Immature natural killer cell (primary cell): Measurements from ENCODE around the gene UFM1. TPM values are rescaled to one million over a fixed set of nuclear protein-coding genes. Genes with fewer than 3 reads are reported as not detected.

Experiments
- DNase-seq, 3 donors: peaks; one replicate each; pipeline ENCODE4 v3.0.0; 2022; ENCODE audit warnings: mixed read lengths in 1 of 3
- H3K27ac Mint-ChIP-seq, 6 donors: one replicate each; pipeline ENCODE4 v1.8.0; 2020; ENCODE audit warnings: mixed read lengths in 6 of 6, mild to moderate bottlenecking in 5 of 6, inconsistent platforms in 4 of 6, moderate library complexity in 3 of 6
- H3K27me3 Mint-ChIP-seq, 3 donors: one replicate each; pipeline ENCODE4 v1.8.0; 2020 to 2021; ENCODE audit warnings: low read depth in 3 of 3, mild to moderate bottlenecking in 3 of 3, mixed read lengths in 3 of 3, moderate library complexity in 3 of 3, inconsistent platforms in 1 of 3
- H3K36me3 Mint-ChIP-seq, 3 donors: one replicate each; pipeline ENCODE4 v1.8.0; 2020; ENCODE audit warnings: mixed read lengths in 3 of 3, inconsistent platforms in 2 of 3, mild to moderate bottlenecking in 2 of 3
- H3K4me1 Mint-ChIP-seq, 2 donors: one replicate each; pipeline ENCODE4 v1.8.0; 2020; ENCODE audit warnings: inconsistent platforms in 2 of 2, mild to moderate bottlenecking in 2 of 2, mixed read lengths in 2 of 2, moderate library complexity in 1 of 2
- H3K4me3 Mint-ChIP-seq, 5 donors: one replicate each; pipeline ENCODE4 v1.8.0; 2020; ENCODE audit warnings: mild to moderate bottlenecking in 5 of 5, mixed read lengths in 5 of 5, inconsistent platforms in 3 of 5, moderate library complexity in 3 of 5
- H3K9me3 Mint-ChIP-seq, 6 donors: one replicate each; pipeline ENCODE4 v1.8.0; 2020; ENCODE audit warnings: mild to moderate bottlenecking in 6 of 6, mixed read lengths in 6 of 6, inconsistent platforms in 4 of 6, moderate library complexity in 3 of 6
- polyA plus RNA-seq, 3 donors: library from polyadenylated mRNA; unstranded; fragments of 300-500 nt; fragmentation: Illumina TruSeq; gene quantifications; one replicate each; pipeline ENCODE4 v1.2.3, GENCODE V29; 2021

The UFM1 gene
- polyA plus RNA-seq, 3 donors from 2014 or later = 52.3 to 64.8 (median 57.6) TPM

- Mint-ChIP-seq H3K4me1 (no peaks in the 10 kb centered on the region), H3K9me3 (peaks cover 0 to 9% (median 4%) of the 10 kb centered on the region in 6 donors), H3K4me3 (no peak overlapping the region), H3K27ac (no peak overlapping the region), H3K36me3 (no peaks in the 10 kb centered on the region), H3K27me3 (peaks cover 3 to 4% (median 4%) of the 10 kb centered on the region in 3 donors)
- DNase-seq = no peak
These were observed 26.9 kb downstream of the UFM1 start for GRCh38 chr13:38376546-38376945.

- Mint-ChIP-seq H3K4me1 (no peaks in the 10 kb centered on the region), H3K27me3 (peaks cover 2 to 3% (median 2%) of the 10 kb centered on the region in 3 donors), H3K4me3 (no peak overlapping the region), H3K9me3 (peaks cover 0 to 2% (median 0%) of the 10 kb centered on the region in 6 donors), H3K36me3 (no peaks in the 10 kb centered on the region), H3K27ac (no peak overlapping the region)
- DNase-seq = no peak
These were observed 32.2 kb downstream of the UFM1 start for GRCh38 chr13:38381890-38382289.

DNA sequence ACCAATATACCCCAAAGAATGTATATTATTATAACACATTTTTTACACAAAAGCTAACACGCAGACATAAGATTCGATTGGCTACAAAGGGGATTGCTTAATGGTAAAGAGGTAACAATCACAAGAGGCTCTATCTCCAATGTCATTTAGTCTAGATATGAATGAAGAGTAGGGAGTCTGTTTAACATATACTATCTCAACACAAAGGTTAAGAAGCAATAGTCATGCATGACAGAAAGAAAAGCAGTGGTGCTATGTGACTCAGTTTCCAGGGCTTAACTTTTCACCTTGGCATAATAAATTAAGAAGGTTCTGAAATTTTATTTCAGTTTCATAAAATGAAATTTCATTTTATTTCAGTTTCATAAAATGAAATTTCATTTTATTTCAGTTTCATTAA is 33.3 kb downstream of the UFM1 start:
- Mint-ChIP-seq H3K27me3 (peaks cover 2 to 3% (median 2%) of the 10 kb centered on the region in 3 donors), H3K4me1 (no peaks in the 10 kb centered on the region), H3K36me3 (no peaks in the 10 kb centered on the region), H3K4me3 (no peak overlapping the region), H3K27ac (no peak overlapping the region), H3K9me3 (peaks cover 0 to 2% (median 0%) of the 10 kb centered on the region in 6 donors)
- DNase-seq = no peak

DNA sequence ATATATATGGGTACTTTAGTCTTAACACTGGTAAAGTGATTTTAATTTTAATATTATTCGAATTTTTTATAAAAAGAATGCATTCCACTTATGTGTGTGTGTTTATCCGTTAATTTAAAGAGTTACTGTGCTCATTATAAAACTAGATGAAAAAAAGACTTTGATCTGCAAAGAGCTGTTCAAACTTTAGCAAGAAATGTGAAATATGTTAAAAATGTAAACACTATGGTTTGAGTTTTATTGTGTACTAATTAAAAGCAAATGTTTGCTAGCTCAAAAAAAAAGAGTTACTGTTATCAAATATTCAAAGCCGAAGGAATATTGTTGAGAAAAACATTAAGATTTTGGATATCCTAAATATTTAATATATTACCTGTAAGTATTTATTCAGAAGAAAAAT is 34.5 kb downstream of the UFM1 start:
- no peak overlapping the region for H3K4me3 Mint-ChIP-seq
- peaks cover 0 to 2% (median 0%) of the 10 kb centered on the region in 6 donors for H3K9me3 Mint-ChIP-seq
- peaks cover 2% of the 10 kb centered on the region in 3 donors for H3K27me3 Mint-ChIP-seq
- no peak overlapping the region for H3K27ac Mint-ChIP-seq
- DNase-seq = no peak
- H3K4me1 Mint-ChIP-seq = no peaks in the 10 kb centered on the region
- H3K36me3 Mint-ChIP-seq = no peaks in the 10 kb centered on the region

GRCh38 chr13:38385153-38385891 is 35.7 kb downstream of the UFM1 start:
- H3K9me3 Mint-ChIP-seq = peaks cover 0 to 2% (median 0%) of the 10 kb centered on the region in 6 donors
- no peak overlapping the region for H3K4me3 Mint-ChIP-seq
- no peak overlapping the region for H3K27ac Mint-ChIP-seq
- H3K36me3 Mint-ChIP-seq = no peaks in the 10 kb centered on the region
- peaks cover 0 to 2% (median 2%) of the 10 kb centered on the region in 3 donors for H3K27me3 Mint-ChIP-seq
- H3K4me1 Mint-ChIP-seq = no peaks in the 10 kb centered on the region
- DNase-seq = no peak

DNA sequence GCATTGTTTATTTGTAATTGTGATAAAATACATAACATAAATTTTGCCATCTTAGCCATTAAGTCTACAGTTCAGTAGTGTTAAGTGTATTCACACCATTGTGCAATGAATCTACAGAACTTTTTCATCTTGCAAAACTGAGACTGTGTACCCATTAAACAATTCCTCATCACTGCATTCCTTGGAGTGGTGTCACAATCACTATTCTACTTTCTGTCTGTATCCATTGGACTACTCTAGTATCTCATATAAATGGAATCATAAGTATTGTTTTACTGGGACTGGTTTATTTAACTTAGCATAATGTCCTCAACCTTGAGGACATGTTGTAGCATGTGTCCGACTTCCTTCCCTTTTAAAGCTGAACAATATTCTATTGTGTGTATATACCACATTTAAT is 36.8 kb downstream of the UFM1 start:
- peaks cover 0 to 5% (median 4%) of the 10 kb centered on the region in 6 donors for H3K9me3 Mint-ChIP-seq
- no peak overlapping the region for H3K27ac Mint-ChIP-seq
- H3K4me1 Mint-ChIP-seq = no peaks in the 10 kb centered on the region
- H3K4me3 Mint-ChIP-seq = no peak overlapping the region
- peaks cover 0 to 2% (median 0%) of the 10 kb centered on the region in 3 donors for H3K27me3 Mint-ChIP-seq
- H3K36me3 Mint-ChIP-seq = no peaks in the 10 kb centered on the region
- no peak for DNase-seq

DNA sequence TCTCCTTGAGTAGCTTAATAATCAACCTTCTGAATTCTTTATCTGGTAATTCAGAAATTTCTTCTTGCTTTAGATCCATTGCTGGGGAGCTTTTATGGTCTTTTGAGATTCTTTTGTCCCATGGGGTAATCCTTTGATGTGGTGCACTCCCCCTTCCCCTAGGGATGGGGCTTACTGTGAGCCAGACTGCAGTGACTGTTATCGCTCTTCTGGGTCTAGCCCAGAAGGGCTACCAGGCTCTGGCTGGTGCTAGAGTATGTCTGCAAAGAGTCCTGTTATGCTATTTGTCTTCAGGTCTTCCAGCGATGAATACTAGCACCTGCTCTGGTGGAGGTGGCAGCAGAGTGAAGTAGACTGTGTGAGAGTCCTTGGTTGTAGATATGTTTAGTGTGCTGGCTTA is 41.7 kb downstream of the UFM1 start:
- Mint-ChIP-seq H3K27ac (no peak overlapping the region), H3K9me3 (peaks cover 0 to 8% (median 5%) of the 10 kb centered on the region in 6 donors), H3K36me3 (no peaks in the 10 kb centered on the region), H3K4me3 (no peak overlapping the region), H3K27me3 (peaks cover 0 to 4% (median 2%) of the 10 kb centered on the region in 3 donors), H3K4me1 (no peaks in the 10 kb centered on the region)
- no peak for DNase-seq

DNA sequence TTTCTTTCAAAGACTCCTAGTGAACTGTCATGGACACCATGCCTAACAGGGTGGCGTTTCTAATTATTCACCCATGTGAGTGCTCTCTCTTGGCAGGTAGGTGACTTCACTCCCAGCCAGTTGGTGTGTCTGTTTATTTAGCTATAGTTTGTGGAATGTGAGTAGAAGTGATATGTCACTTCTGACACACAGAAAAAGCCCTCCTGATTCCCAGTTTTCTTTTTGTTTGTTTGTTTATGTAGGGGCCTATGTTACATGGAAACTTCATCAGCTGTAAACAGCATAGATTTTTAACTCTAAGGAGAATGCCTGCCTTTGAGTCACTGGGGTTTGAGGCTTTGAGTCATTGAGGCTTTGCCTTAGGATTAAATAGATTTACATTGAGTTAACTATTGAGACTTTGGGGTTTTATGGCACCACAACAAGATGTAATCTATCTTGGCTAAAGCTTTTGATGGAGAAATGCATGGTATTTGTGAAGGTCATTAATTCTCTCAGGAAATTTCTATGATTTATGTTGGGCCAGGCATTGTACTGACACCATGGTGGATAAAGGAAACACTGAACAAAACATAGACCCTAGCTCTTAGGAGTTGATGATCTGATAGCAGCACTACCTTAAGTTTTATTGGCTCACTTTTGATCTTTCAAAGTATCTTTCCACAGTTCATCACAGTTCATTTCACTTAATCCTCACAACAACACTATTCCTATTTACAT is 45.3 kb downstream of the UFM1 start:
- H3K4me1 Mint-ChIP-seq = no peaks in the 10 kb centered on the region

DNA sequence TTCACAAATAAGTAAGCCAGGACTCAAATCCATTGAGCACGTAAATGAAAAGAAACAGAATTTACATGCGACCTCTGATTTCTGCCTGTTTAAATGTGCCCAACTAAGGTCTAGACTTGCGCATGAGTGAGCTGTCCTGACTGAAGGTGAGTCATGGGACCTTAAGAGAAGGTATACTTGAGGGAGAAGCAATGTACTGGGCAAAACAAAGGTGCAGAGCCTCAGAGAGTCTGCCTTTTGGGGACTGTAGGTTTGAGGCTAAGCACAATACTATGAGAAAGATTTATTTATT is 45.8 kb downstream of the UFM1 start:
- Mint-ChIP-seq H3K27me3 (peaks cover 0 to 4% (median 2%) of the 10 kb centered on the region in 3 donors), H3K9me3 (peaks cover 0 to 6% (median 5%) of the 10 kb centered on the region in 6 donors), H3K4me3 (no peak overlapping the region), H3K36me3 (no peaks in the 10 kb centered on the region), H3K4me1 (no peaks in the 10 kb centered on the region), H3K27ac (no peak overlapping the region)
- no peak for DNase-seq

More for the DNA sequence above, 45.3 kb downstream of the UFM1 start:
- H3K27me3 Mint-ChIP-seq = peaks cover 0 to 4% (median 2%) of the 10 kb centered on the region in 3 donors
- DNase-seq = no peak
- H3K9me3 Mint-ChIP-seq = peaks cover 0 to 6% (median 5%) of the 10 kb centered on the region in 6 donors
- no peaks in the 10 kb centered on the region for H3K36me3 Mint-ChIP-seq
- no peak overlapping the region for H3K27ac Mint-ChIP-seq
- no peak overlapping the region for H3K4me3 Mint-ChIP-seq

DNA sequence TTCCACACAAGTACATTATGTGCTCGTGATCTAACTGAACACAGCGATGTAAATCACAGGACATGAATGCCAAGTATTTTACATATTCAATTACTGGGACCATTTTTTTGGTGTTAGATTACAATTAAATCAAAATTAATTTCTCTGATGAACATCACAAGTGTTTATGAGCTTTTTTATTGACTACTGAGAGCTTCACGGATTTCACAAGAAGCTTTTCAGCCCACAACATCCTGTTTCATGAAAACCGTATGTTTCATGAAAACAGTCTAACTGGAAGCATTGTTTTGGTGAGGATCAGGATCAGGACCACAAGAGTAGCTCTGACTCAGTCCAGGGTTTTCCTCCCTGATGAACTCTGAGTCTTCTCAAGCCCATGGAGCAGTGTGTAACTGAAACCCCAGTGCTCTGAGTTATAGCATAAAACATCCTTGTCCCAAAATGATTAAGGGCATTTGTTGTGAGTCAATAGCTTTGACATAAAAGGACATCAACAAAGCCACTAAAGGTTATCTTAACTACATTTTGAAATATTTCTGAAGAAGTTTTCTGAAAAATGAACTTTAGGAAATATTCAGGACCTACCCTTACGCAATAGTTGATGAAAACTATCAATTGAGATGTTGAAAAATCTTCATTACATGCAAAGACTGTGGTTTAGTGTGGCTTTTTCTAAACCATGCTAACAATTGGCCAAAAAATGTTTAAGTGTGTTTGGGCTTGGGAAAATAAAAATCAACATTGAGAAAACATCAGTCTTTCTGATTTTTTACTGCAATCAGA is 49.3 kb downstream of the UFM1 start:
- Mint-ChIP-seq H3K27me3 (peaks cover 0 to 2% (median 2%) of the 10 kb centered on the region in 3 donors), H3K9me3 (peaks cover 0 to 3% (median 0%) of the 10 kb centered on the region in 6 donors), H3K27ac (no peak overlapping the region), H3K36me3 (no peaks in the 10 kb centered on the region), H3K4me1 (no peaks in the 10 kb centered on the region), H3K4me3 (no peak overlapping the region)
- no peak for DNase-seq

GRCh38 chr13:38399535-38399934 is 49.9 kb downstream of the UFM1 start:
- H3K4me1 Mint-ChIP-seq = no peaks in the 10 kb centered on the region
- H3K4me3 Mint-ChIP-seq = no peak overlapping the region
- peaks cover 0 to 4% (median under 1%) of the 10 kb centered on the region in 6 donors for H3K9me3 Mint-ChIP-seq
- H3K27me3 Mint-ChIP-seq = peaks cover 0 to 2% (median under 1%) of the 10 kb centered on the region in 3 donors
- H3K27ac Mint-ChIP-seq = no peak overlapping the region
- no peak for DNase-seq
- no peaks in the 10 kb centered on the region for H3K36me3 Mint-ChIP-seq

DNA sequence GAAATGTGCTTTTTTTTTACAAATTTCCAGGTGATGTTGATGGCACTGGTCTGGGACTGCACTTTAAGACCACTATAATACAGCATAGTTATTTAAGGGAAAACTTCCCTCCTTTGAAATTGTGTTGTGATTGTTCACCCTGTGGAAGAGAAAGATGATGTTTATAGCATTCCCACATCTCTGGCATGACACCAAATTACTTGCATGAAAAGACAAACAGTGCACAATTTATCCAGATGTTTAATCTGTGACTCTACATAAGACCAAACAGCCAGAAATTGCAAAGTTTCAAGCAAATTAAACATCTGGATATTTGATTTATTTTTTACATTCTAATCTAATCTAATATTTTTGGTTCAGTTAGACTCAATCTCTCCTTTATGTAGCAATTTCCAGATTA is 51.6 kb downstream of the UFM1 start:
- DNase-seq = no peak
- peaks cover 0 to 4% (median under 1%) of the 10 kb centered on the region in 6 donors for H3K9me3 Mint-ChIP-seq
- no peaks in the 10 kb centered on the region for H3K27me3 Mint-ChIP-seq
- no peak overlapping the region for H3K4me3 Mint-ChIP-seq
- H3K27ac Mint-ChIP-seq = no peak overlapping the region
- H3K36me3 Mint-ChIP-seq = no peaks in the 10 kb centered on the region
- H3K4me1 Mint-ChIP-seq = no peaks in the 10 kb centered on the region

- Mint-ChIP-seq H3K36me3 (no peaks in the 10 kb centered on the region), H3K27ac (no peak overlapping the region), H3K4me3 (no peak overlapping the region), H3K4me1 (no peaks in the 10 kb centered on the region), H3K9me3 (peaks cover 0 to 4% (median under 1%) of the 10 kb centered on the region in 6 donors), H3K27me3 (peaks cover 0 to 4% (median 0%) of the 10 kb centered on the region in 3 donors)
- DNase-seq = no peak
These were observed 55.6 kb downstream of the UFM1 start for GRCh38 chr13:38405216-38405615.

GRCh38 chr13:38409771-38410170 is 60.1 kb downstream of the UFM1 start:
- Mint-ChIP-seq H3K9me3 (peaks cover 0 to 13% (median 2%) of the 10 kb centered on the region in 6 donors), H3K4me3 (no peak overlapping the region), H3K4me1 (no peaks in the 10 kb centered on the region), H3K27me3 (peaks cover 0 to 4% (median 0%) of the 10 kb centered on the region in 3 donors), H3K36me3 (no peaks in the 10 kb centered on the region), H3K27ac (no peak overlapping the region)
- DNase-seq = no peak
